Astrocyte (in vitro differentiated cells and primary cell): ENCODE results near the gene ARSJ.

ENCODE experiments used
- EZH2 ChIP-seq: IDR thresholded peaks from 2 replicates; pipeline ENCODE4 v1.6.1; 2012; ENCODE audit warnings: mild to moderate bottlenecking, low read length, inconsistent platforms; ENCODE audit not compliant: insufficient read depth
- TF ChIP-seq, protein P1 (sequence below): IDR thresholded peaks from 2 replicates; pipeline ENCODE4 v1.5.1; 2011; ENCODE audit warnings: low read depth, mild to moderate bottlenecking, inconsistent platforms, low read length, moderate library complexity; ENCODE audit not compliant: insufficient read depth

DNA sequence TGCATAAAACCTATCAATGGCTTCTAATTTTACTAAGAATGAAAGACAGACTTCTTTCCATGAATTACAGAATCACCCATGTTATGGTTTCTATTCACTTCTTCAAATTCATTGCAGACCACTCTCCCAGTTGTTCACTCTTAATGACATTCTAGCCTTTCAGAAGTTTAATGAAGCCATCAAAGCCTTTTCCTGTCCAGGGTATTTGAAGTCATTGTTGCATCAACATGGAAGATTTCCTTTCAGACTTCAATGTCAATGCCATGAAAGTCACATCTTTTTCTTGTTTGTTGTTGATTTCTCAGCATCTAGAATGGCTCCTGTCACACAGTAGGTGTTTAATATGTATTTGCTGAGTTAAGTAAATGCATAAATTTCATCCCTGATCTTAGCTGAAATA is 48.1 kb upstream of the ARSJ start:
- TF ChIP-seq, protein P1, sequence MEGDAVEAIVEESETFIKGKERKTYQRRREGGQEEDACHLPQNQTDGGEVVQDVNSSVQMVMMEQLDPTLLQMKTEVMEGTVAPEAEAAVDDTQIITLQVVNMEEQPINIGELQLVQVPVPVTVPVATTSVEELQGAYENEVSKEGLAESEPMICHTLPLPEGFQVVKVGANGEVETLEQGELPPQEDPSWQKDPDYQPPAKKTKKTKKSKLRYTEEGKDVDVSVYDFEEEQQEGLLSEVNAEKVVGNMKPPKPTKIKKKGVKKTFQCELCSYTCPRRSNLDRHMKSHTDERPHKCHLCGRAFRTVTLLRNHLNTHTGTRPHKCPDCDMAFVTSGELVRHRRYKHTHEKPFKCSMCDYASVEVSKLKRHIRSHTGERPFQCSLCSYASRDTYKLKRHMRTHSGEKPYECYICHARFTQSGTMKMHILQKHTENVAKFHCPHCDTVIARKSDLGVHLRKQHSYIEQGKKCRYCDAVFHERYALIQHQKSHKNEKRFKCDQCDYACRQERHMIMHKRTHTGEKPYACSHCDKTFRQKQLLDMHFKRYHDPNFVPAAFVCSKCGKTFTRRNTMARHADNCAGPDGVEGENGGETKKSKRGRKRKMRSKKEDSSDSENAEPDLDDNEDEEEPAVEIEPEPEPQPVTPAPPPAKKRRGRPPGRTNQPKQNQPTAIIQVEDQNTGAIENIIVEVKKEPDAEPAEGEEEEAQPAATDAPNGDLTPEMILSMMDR, result no peak
- TF ChIP-seq EZH2, result no peak
